ENCODE measurements around the gene ZDHHC5. TPM values are rescaled to one million over a fixed set of nuclear protein-coding genes. Genes with fewer than 3 reads are reported as not detected.

The ZDHHC5 gene
- total and polyA plus RNA-seq, 2 donors (not counting 1 experiment from before 2014, with no cell fraction given) = 31.5 to 53.8 TPM

- WGBS (ENCODE audit: insufficient coverage) = no CpG with 5 or more reads among the region's 1 CpG
- H3K4me1 Mint-ChIP-seq = no peaks in the 10 kb centered on the region
These were observed 41.0 kb upstream of the ZDHHC5 start for GRCh38 chr11:57626895-57627294.

GRCh38 chr11:57630171-57630570 lies 37.7 kb upstream of the ZDHHC5 start:
- H3K27ac ChIP-seq (ENCODE audit: low read length in 2 of 2) = no peak overlapping the region
- H3K27me3 ChIP-seq (replicated peaks in 1 of 4; ENCODE audit: control extremely low read depth in 1 of 4, control insufficient read depth in 3 of 4, insufficient read depth in 4 of 4, low read length in 3 of 4) = peaks cover 0 to 27% (median 4%) of the 10 kb centered on the region in 4 experiments
- no peak overlapping the region for H3K4me2 ChIP-seq (replicated peaks; ENCODE audit: low read depth, low read length, poor library complexity, severe bottlenecking)
- Mint-ChIP-seq H3K9me3 (ENCODE audit: insufficient read depth) (no peaks in the 10 kb centered on the region), H3K27ac (no peak overlapping the region), H3K27me3 (peaks cover 50% of the 10 kb centered on the region), H3K4me3 (no peak overlapping the region), H3K4me1 (no peaks in the 10 kb centered on the region)
- H3K36me3 ChIP-seq (replicated peaks in 1 of 2; ENCODE audit: control extremely low read depth in 1 of 2, control insufficient read depth in 1 of 2, extremely low read depth in 1 of 2, insufficient read depth in 2 of 2, low read length in 1 of 2) = no peaks in the 10 kb centered on the region
- TF ChIP-seq CTCF (IDR thresholded peaks at IDR 0.05) (no peak), EZH2 (IDR thresholded peaks at IDR 0.05; ENCODE audit: borderline replicate concordance, insufficient read depth, low read depth, low read length, poor library complexity, severe bottlenecking) (no peak)
- intact Hi-C loops (cut with micrococcal nuclease) = no loop called here
- 96% methylated on average over 2 of the region's 2 CpGs for WGBS (ENCODE audit: insufficient coverage)
- no peak overlapping the region for H2AFZ ChIP-seq (ENCODE audit: insufficient read depth, low read depth, low read length, poor library complexity, severe bottlenecking)
- no peak for DNase-seq
- H3K79me2 ChIP-seq (ENCODE audit: control insufficient read depth, insufficient read depth, low read length) = no peaks in the 10 kb centered on the region
- H3K9ac ChIP-seq (ENCODE audit: low read length) = no peak overlapping the region
- H3K9me3 ChIP-seq (ENCODE audit: control extremely low read depth in 1 of 3, control insufficient read depth in 2 of 3, insufficient read depth in 1 of 3, low read length in 2 of 3) = no peaks in the 10 kb centered on the region
- H3K4me1 ChIP-seq (ENCODE audit: control insufficient read depth in 2 of 2, insufficient read depth in 2 of 2, low read length in 2 of 2) = no peaks in the 10 kb centered on the region
- ChIA-PET CTCF (interaction anchor here (1.2 to 5.4 kb wide), 2 partner anchors 13 to 282 kb away, joined by 6 to 23 read pairs; no protein-coding TSS in a partner anchor), POLR2A (no interaction called here)
- no peak overlapping the region for H3K4me3 ChIP-seq (ENCODE audit: control extremely low read depth in 1 of 5, extremely low read depth in 1 of 5, insufficient read depth in 1 of 5, low read depth in 2 of 5, low read length in 4 of 5)
- ATAC-seq (ENCODE audit: low read depth) = no peak
- H4K20me1 ChIP-seq (ENCODE audit: control insufficient read depth, insufficient read depth, low read length, poor library complexity, severe bottlenecking) = no peaks in the 10 kb centered on the region

More at GRCh38 chr11:57626895-57627294, 41.0 kb upstream of the ZDHHC5 start:
- no peak overlapping the region for H3K4me3 ChIP-seq (ENCODE audit: control extremely low read depth in 1 of 5, extremely low read depth in 1 of 5, insufficient read depth in 1 of 5, low read depth in 2 of 5, low read length in 4 of 5)
- ChIA-PET CTCF (no interaction called here), POLR2A (no interaction called here)
- H3K36me3 ChIP-seq (replicated peaks in 1 of 2; ENCODE audit: control extremely low read depth in 1 of 2, control insufficient read depth in 1 of 2, extremely low read depth in 1 of 2, insufficient read depth in 2 of 2, low read length in 1 of 2) = no peaks in the 10 kb centered on the region
- H3K9me3 Mint-ChIP-seq (ENCODE audit: insufficient read depth) = no peaks in the 10 kb centered on the region
- TF ChIP-seq CTCF (IDR thresholded peaks at IDR 0.05) (no peak), EZH2 (IDR thresholded peaks at IDR 0.05; ENCODE audit: borderline replicate concordance, insufficient read depth, low read depth, low read length, poor library complexity, severe bottlenecking) (no peak)
- peaks cover 0 to 1% (median 0%) of the 10 kb centered on the region in 4 experiments for H3K27me3 ChIP-seq (replicated peaks in 1 of 4; ENCODE audit: control extremely low read depth in 1 of 4, control insufficient read depth in 3 of 4, insufficient read depth in 4 of 4, low read length in 3 of 4)
- no peaks in the 10 kb centered on the region for H3K9me3 ChIP-seq (ENCODE audit: control extremely low read depth in 1 of 3, control insufficient read depth in 2 of 3, insufficient read depth in 1 of 3, low read length in 2 of 3)
- H3K4me3 Mint-ChIP-seq = no peak overlapping the region
- peaks cover 36% of the 10 kb centered on the region for H3K27me3 Mint-ChIP-seq
- no peaks in the 10 kb centered on the region for H3K79me2 ChIP-seq (ENCODE audit: control insufficient read depth, insufficient read depth, low read length)
- H4K20me1 ChIP-seq (ENCODE audit: control insufficient read depth, insufficient read depth, low read length, poor library complexity, severe bottlenecking) = no peaks in the 10 kb centered on the region
- H2AFZ ChIP-seq (ENCODE audit: insufficient read depth, low read depth, low read length, poor library complexity, severe bottlenecking) = no peak overlapping the region
- DNase-seq (no peak), ATAC-seq (ENCODE audit: low read depth) (no peak)
- H3K4me1 ChIP-seq (ENCODE audit: control insufficient read depth in 2 of 2, insufficient read depth in 2 of 2, low read length in 2 of 2) = no peaks in the 10 kb centered on the region
- no peak overlapping the region for H3K27ac ChIP-seq (ENCODE audit: low read length in 2 of 2)
- no peak overlapping the region for H3K9ac ChIP-seq (ENCODE audit: low read length)
- H3K27ac Mint-ChIP-seq = no peak overlapping the region
- no peak overlapping the region for H3K4me2 ChIP-seq (replicated peaks; ENCODE audit: low read depth, low read length, poor library complexity, severe bottlenecking)
- intact Hi-C loops (cut with micrococcal nuclease) = no loop called here
